HL-60 (cell line): ENCODE data around the gene AQP3.

Experiments used
- CTCF ChIP-seq: IDR thresholded peaks from one replicate; pipeline ENCODE4 v1.5.1; 2011; ENCODE audit warnings: low read length, control low read depth, inconsistent platforms; ENCODE audit not compliant: insufficient read depth
- GABPA ChIP-seq: IDR thresholded peaks from 2 replicates; pipeline ENCODE4 v1.6.1; 2012; ENCODE audit warnings: low read depth
- POLR2AphosphoS5 ChIP-seq: IDR thresholded peaks from 2 replicates; pipeline ENCODE4 v1.6.1; 2012; ENCODE audit warnings: low read depth

GRCh38 chr9:33425128-33425533, 22.3 kb downstream of the AQP3 start:
- TF ChIP-seq CTCF, result no peak
- TF ChIP-seq POLR2AphosphoS5, result no peak
- TF ChIP-seq GABPA, result no peak
